Myocyte (in vitro differentiated cells): ENCODE results near the gene NFATC1. TPM values are rescaled to one million over a fixed set of nuclear protein-coding genes. Genes with fewer than 3 reads are reported as not detected.

Source experiments
- DNase-seq: peaks from one replicate; pipeline ENCODE4 v3.0.0-alpha.2; 2012; ENCODE audit warnings: low read depth
- polyA plus RNA-seq: library from polyadenylated mRNA; unstranded; fragments of >200 nt; gene quantifications from one replicate; pipeline ENCODE4 v1.2.1, GENCODE V29; 2012; ENCODE audit warnings: missing spikeins
- total RNA-seq: library from RNA; depleted of rRNA; stranded (reverse); fragments of >200 nt; gene quantifications from 2 replicates; pipeline ENCODE4 v1.2.3, GENCODE V29; 2014

NFATC1 gene
- total RNA-seq, result 4.4 and 8.7 TPM in 2 replicates
- polyA plus RNA-seq, result 14.0 TPM

DNA sequence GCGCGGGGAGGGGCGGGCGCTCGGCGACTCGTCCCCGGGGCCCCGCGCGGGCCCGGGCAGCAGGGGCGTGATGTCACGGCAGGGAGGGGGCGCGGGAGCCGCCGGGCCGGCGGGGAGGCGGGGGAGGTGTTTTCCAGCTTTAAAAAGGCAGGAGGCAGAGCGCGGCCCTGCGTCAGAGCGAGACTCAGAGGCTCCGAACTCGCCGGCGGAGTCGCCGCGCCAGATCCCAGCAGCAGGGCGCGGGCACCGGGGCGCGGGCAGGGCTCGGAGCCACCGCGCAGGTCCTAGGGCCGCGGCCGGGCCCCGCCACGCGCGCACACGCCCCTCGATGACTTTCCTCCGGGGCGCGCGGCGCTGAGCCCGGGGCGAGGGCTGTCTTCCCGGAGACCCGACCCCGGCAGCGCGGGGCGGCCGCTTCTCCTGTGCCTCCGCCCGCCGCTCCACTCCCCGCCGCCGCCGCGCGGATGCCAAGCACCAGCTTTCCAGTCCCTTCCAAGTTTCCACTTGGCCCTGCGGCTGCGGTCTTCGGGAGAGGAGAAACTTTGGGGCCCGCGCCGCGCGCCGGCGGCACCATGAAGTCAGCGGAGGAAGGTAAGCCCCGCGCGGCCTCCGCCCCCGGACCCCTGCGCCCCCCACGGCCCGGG is at the start of gene NFATC1:
TSS of gene NFATC1 (plus strand) at position 170 of the 644 bp plus-strand sequence. CDS start at position 465, 295 bp downstream.
- peak; percentile 61 for DNase-seq

DNA sequence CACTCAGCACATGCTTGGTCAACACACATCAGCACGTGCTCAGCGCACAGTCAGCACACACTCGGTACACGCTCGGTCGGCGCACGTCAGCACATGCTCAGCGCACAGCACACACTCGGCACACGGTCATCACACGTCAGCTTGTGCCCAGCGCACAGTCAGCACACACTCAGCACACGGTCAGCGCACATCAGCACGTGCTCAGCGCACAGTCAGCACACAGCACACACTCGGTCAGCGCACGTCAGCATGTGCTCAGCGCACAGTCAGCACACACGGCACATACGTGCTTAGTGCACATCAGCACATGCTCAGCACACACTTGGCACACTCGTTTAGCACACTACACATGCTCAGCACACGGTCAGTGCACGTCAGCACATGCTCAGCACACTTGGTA is 49.7 kb upstream of the NFATC1 start:
- DNase-seq, result no peak

DNA sequence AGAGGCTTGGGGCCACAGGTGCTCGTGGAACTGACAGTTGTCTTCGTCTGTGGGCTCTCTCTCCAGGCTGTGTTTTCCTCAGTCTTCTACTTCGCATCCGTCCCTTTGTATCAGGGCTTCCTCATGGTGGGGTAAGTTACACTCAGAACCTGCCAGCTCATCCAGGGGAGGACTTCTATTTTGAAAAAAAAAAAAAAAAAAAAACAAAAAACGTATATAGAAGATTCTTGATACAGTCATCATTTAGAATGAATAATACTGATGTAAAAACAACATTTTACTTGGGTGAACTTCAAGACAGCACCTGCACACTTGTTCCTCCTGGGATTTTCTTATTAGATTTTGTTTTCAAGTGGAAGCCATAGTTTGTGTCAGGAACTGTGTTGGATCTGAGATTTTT is 47.7 kb upstream of the NFATC1 start:
- no peak for DNase-seq

DNA sequence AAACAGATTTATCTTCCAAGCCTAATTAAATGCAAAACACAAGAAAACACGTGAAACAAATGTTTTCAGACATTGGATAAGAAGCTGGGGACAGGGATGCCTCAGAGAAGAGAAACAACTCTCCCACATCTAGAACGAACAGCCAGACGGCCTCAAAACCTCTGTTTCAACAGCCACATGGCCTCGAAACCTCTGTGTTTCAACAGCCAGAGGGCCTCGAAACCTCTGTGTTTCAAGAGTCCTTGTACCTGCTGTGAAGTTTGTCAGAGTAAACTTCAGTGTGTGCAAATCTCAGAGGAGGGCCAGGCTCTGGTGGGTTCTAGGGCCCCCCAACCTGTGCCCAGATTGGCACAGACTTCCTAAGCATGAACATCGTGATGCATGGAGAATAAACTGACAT is 43.3 kb upstream of the NFATC1 start:
- no peak for DNase-seq

DNA sequence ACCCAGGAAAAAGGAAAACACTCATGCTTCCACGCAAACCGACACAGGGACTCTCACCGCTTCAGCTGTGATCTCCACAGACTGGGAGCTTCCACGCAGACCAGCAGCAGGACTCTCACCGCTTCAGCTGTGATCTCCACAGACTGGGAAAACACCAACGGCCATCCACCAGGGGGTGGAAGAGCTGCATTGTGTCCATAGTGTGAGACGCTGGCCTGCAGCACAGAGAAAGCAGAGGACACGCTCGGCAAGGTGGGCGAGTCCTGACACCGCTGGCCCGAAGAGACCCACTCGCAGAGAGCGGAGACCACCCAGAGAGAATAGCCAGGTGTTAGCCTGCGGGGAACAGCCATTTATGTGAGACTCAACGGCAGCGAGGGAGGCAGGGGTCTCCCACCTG is 42.5 kb upstream of the NFATC1 start:
- DNase-seq, result peak; percentile 10

DNA sequence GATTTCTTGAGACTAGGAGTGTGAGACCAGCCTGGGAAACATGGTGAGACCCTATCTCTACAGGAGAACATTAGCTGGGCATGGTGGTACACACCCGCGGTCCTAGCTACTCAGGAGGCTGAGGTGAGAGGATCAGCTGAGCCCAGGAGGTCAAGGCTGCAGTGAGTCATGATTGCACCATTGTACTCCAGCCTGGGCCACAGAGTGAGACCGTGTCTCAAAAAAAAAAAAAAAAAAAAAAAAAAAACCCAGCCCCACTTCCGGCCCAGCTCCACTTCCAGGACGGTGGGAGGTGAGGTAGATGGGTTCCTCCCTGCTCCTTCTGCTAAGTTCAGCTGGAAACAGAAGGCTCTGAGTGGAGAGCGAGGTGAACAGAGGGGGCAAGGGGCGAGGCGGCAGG is 41.4 kb upstream of the NFATC1 start:
- no peak for DNase-seq

DNA sequence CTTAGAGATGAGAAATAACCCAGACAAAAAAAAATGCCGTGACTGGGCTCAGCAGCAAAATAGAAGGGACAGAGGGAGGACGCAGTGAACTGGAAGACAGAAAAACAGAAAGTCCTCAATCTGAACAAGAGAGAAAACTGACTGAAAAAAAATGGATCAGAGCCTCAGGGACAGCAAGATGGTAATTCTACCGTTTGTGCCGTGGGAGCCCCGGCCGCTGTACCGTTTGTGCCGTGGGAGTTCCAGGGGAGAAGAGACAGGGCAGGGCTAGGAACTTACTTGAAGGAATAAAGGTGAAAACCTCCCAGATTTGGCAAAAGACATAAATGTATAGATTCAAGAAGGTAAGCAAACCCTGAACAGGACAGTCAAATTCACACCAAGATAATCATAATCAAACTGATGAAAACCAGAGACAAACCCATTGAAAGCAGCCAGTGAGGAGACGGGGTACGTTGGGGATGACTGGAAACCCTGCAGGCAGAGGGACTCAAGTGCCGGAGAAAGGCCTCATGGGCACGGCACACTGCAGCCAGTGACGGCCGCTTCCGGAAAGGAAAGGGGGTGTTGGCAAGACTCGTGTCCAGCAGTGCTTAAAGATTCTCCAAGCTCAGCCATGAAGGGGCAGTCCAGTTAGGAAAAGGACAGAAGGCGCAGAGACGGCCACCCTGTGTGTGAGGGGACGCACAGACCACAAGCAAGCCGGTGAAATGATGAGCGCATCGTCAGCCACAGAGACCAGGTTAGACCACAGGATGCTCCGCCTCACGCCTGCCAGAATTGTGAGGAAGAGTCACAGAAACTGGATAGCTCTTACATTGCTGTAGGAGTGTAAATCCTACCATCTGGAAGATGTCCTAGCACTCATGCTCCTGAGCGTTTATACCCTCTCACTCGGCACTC is 40.0 kb upstream of the NFATC1 start:
- no peak for DNase-seq

DNA sequence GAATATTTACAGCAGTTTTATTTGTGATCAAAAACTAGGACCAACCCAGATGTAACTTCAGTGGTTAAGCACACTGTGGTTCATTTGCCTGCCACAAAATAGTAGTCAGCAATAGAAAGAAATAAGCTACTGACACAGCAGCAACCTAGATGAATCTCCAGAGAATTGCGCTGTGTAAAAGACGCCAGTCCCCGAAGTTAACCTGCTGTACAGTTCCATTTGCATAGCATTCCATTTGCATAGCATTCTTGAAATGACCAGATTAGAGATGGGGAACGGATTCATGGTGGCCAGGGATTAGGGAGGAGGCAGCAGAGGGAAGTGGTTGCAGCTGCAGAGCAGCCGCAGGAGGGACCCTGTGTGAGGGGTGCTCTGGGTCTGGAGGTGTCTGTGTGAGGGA is 39.3 kb upstream of the NFATC1 start:
- DNase-seq, result no peak

DNA sequence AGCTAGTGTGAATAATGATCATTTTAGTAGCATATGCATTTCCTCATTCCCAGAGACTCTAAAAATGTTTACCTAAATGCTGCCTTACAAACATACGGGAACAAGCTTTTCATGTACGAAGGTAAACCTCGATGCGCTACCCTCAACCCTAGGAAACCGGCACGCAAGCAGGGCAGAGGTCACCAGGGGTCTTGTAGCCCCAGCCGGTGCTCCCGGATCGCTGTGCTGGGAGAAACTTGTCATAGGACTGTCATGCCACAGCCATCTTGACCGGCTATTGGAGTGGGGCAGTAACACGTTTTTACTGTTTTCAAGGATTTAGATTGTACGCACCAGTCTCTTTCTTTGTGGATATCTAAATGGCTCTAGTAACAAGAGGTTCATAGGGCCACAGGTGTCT is 34.8 kb upstream of the NFATC1 start:
- DNase-seq, result no peak

DNA sequence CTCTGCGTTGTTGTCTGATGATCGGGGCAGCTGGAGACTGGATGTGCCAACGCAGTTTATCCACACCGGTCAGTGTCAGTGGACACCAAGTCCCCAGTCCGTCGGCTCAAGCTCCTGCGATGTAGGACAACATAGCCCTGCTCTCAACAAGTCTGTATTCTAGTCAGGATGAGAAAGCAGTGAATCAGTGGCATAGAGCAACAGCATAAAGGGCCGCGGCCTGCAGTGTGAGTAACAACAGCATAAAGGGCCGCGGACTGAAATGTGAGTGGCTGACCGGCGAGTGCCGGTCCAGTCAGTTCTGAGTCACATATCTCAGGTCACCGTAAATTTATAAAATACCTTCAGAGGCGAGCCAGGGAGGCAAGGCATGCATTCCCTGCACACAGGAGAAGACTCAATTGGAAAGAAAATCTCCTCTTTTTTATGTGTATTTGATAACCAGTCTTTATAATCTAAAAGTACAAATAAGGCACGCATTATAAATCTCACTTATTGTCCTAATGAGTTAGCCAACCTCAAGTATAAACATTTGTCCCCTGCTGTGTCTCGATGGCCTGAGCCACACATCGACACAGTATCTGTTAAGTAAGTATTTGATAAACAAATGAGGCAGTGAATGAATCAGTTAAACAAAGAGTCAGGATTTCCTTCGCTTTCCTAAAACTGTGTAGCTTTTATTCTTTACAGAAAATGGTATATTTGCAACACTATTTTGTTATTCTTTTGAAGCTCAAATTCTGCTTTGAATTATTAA is 33.8 kb upstream of the NFATC1 start:
- DNase-seq, result no peak

DNA sequence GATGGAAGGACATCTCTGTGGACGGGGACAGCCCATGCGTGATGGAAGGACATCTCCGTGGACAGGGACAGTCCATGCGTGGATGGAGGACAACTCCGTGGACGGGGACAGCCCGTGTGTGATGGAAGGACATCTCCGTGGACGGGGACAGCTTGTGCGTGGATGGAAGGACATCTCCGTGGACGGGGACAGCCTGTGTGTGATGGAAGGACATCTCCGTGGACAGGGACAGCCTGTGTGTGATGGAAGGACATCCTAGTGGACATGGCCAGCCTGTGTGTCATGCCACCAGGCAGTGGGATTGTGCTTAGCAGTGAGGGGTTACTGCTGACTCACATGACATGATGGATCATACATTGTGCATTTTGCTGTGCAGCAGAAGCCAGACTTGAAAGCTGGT is 30.0 kb upstream of the NFATC1 start:
- DNase-seq, result no peak

DNA sequence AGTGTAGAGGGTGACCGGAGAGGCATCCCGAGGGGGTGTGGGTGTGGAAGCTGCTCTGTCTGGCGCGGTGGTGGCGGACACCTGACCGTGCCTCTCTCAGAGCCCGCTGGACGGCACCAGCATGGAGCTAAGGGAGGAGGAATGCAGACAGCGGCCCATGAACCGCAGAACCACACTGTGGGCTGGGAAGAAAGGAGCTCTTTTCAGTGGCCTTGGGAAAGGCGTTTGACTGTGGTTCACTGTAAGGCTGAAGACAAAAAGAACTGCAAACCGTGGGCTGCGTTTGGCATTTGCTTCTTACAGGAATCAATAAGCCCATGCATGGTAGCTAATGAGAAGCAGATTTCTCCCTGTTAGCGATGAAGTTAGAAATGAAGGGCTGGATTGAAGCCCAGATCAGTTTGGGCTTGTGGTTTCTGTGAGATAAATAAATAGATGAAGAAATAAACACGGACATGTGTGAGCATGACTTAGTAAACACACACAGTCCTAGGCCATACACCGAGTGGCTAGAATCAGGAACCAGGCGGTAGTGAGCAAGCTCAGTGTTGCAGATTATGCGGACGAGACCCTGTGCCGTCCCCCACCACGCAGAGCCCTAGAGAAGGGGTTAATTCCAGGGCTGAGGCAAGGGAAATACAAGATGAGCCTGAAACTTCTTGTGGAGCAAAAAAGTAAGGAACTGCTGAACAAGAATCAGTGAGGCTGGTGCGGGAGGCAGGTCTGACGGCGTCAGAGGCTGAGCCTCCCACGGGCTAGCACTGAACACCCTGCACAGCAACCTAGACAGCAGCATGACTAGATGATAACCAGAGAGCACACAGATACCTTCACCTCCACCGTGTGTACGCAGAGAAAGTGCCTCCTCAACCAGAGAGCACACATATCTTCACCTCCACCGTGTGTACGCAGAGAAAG is 29.3 kb upstream of the NFATC1 start:
- no peak for DNase-seq

DNA sequence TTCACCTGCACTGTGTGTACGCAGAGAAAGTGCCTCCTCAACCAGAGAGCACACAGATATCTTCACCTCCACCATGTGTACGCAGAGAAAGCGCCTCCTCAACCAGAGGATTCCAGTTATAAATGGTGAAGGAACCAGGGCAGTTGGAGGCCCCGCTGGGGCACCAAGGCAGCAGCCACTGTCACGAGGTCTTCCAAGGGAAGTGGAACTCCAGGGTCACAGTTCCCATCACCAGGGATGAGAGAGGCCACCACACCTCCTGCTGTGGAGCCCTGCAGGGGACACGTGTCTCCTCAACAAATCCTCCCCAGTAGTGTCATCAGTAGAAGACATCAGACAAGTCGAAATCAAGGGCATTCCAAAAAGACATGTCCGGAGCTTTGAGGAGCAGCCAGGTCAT is 28.2 kb upstream of the NFATC1 start:
- DNase-seq, result no peak

DNA sequence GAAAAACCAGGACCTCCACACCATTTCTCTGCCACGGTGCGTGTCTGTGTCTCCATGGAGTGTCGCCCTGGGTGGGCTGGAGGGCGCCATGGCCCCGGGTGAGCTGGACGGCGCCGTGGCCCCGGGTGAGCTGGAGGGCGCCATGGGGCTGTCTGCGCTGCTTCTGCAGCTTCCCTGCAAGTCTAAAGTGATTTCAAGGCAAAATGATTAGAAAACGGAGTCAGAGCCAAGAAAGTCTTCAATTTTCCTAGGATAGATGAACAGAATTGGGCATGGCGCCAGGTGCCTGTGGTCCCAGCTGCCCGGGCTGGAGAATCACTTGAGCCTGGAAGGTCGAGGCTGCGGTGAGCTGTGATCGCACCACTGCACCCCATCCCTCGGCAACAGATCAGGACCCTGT is 27.7 kb upstream of the NFATC1 start:
- peak; percentile 28 for DNase-seq

DNA sequence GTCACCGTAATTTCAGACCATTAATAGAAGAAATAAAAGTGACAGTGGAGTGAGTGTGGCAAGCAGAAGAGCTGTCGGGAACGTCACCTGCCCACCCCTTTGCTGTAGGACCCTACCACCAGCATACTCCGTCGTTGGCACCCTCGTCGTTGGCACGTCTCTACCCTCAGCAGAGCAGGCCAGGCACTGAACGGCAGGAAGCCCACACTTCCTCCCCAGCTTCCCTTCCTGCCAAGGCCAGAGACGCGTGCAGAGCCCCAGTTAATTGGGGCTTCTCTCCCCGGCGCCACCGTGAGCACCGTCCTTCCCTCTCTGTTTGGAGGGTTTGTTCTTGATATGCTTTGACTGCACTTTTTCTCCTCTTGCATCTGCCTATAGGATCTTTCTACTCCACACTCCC is 27.0 kb upstream of the NFATC1 start:
- DNase-seq, result no peak

DNA sequence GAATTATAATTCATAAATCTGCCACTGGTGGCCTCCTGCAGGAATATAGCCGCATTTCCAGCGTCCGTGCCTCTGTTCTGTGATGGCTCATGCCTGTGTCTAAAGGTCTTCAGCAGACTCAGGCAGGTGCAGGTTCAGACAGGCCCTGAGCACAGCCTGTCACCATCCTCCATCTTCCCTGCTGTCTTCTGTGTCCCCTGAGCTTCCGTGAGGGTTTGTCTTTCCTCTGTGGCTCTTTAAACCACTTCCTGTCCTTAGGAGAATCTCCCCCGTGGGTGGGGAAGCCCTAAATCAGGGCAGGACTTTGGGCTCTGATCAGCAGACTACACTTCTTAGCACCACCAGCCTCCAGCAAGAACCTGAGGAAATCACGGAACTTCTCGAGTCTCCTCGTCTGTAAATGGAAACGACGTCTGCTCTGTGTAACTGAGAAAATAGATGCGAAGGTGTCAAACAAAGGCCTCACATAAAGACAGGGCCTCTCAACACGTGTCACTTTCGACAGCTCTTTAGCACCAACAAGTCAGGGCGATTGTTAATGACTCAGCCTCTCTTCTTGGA is 24.1 kb upstream of the NFATC1 start:
- DNase-seq, result no peak

DNA sequence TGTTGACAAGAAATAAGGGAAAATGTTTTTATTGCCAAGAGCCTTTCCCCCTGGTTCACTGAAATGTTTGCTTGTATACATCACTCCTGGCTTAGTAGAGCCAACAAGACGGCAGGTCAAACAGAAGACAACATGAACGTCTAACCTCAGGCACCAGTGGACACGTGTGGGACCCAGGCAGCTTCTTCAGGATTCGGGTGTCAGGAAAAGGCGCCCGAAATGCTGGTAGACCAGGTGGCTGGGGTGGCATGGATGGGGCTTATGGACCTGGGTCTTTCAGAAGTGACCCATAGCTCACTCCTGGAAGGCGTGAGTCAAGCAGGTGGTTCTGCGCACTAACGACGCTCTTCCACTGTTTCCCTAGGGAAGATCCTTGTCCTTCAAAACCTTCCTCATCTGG is 23.3 kb upstream of the NFATC1 start:
- DNase-seq, result no peak

DNA sequence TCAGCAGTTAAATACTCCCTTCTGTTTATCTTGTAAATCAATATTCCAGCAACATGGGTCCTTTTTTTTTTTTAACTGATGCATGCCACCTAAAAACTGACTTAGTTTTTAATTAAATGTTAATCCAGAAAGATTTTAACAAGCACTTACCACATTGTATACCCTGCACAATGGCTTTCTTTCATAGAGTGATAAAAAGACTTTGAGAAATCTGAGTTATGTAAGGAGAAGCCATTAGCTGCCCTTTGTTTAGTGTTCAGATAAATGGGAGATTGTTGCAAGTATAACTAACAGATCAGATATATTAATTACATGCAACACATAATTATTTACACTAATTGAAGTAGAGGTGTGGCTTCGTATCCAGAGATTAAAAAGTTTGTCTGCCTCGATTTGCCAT is 22.7 kb upstream of the NFATC1 start:
- no peak for DNase-seq

DNA sequence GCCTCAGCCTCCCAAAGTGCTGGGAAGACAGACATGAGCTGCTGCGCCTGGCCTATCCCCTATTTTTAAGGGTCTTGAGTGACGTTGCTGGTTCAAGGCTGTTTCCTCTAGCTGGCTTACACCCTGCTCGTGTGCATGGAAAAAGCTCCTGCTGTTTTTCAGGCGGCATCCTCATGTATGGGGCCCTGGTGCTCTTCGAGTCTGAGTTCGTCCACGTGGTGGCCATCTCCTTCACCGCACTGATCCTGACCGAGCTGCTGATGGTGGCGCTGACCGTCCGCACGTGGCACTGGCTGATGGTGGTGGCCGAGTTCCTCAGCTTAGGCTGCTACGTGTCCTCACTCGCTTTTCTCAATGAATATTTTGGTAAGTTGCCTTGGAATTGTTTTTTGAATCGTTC is 22.0 kb upstream of the NFATC1 start:
- DNase-seq, result no peak

DNA sequence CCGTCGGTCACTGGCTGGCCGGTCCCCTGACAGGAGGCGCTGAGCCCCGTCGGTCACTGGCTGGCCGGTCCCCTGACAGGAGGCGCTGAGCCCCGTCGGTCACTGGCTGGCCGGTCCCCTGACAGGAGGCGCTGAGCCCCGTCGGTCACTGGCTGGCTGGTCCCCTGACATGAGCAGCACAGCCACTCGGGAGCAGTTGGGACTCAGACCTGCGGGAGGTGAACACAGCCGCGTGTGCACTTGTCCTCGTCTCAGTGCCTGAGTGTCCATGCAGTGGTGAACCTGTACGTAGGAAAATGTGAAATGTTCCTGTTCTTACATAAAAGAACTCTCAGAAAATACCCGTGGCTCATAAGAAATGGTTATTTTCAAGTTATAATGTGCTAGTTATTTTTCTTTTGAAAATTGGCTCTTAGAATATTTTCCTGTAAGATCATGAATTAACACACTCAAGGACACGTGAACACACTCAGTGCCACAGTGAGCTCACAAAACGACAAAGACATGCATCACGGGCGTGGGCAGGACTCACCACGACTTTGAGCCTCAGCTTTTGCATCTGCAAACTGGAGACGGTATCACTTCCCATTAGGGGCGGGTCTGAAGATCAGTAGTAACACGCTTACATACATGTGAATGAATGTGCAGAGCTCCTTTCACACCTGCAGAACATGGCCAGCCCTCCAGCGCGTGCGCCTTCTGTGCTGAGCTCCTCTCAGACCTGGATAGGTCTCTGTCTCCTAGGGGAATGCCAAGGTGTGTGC is 21.1 kb upstream of the NFATC1 start:
- no peak for DNase-seq
